CD4-positive, alpha-beta memory T cell (primary cell): ENCODE measurements around the gene ST3GAL4. TPM values are rescaled to one million over a fixed set of nuclear protein-coding genes. Genes with fewer than 3 reads are reported as not detected.

ENCODE experiments used
- CTCF ChIA-PET: fragments of 350-600 bp; sonication (Branson Sonifier 250); formaldehyde crosslinking; loops from one replicate; lab custom pipeline; 2021; ENCODE audit warnings: inconsistent platforms; ENCODE audit not compliant: partially characterized antibody; lab: Charles Lee
- POLR2A ChIA-PET: fragments of 350-600 bp; sonication (Branson Sonifier 250); formaldehyde crosslinking; loops from one replicate; lab custom pipeline; 2021; ENCODE audit not compliant: partially characterized antibody; lab: Charles Lee
- DNase-seq, 5 donors: peaks; one replicate each; pipeline versions ENCODE4 v3.0.0 to v3.0.0-alpha.2; 2020 to 2022; ENCODE audit warnings: mixed read lengths in 1 of 5
- H3K27ac ChIP-seq: one replicate; pipeline ENCODE4 v1.7.0; 2013; ENCODE audit warnings: low read depth, low read length
- H3K27me3 ChIP-seq: 2 replicates; pipeline ENCODE4 v1.7.0; 2013; ENCODE audit warnings: mild to moderate bottlenecking, low read length, moderate library complexity; ENCODE audit not compliant: insufficient read depth
- H3K36me3 ChIP-seq: 2 replicates; pipeline ENCODE4 v1.7.0; 2013; ENCODE audit warnings: mild to moderate bottlenecking, low read length, moderate library complexity; ENCODE audit not compliant: insufficient read depth
- H3K4me1 ChIP-seq: 2 replicates; pipeline ENCODE4 v1.7.0; 2013; ENCODE audit warnings: mild to moderate bottlenecking, low read length, moderate library complexity; ENCODE audit not compliant: insufficient read depth
- H3K4me3 ChIP-seq, 2 donors: one replicate each; pipeline ENCODE4 v1.7.0; 2013; ENCODE audit warnings: low read length in 2 of 2, mild to moderate bottlenecking in 1 of 2
- H3K9me3 ChIP-seq, 2 donors: one replicate each; pipeline ENCODE4 v1.7.0; 2013; ENCODE audit warnings: low read length in 2 of 2, control low read depth in 1 of 2; ENCODE audit not compliant: control insufficient read depth in 1 of 2
- H3K27ac Mint-ChIP-seq, 7 donors: one replicate each; pipeline ENCODE4 v1.8.0; 2020 to 2021; ENCODE audit warnings: mixed read lengths in 7 of 7, mild to moderate bottlenecking in 6 of 7, inconsistent platforms in 3 of 7, moderate library complexity in 3 of 7
- H3K27me3 Mint-ChIP-seq, 2 donors: one replicate each; pipeline ENCODE4 v1.8.0; 2020 to 2021; ENCODE audit warnings: mixed read lengths in 2 of 2
- H3K36me3 Mint-ChIP-seq, 2 donors: one replicate each; pipeline ENCODE4 v1.8.0; 2020 to 2021; ENCODE audit warnings: mixed read lengths in 2 of 2, inconsistent platforms in 1 of 2, mild to moderate bottlenecking in 1 of 2
- H3K4me1 Mint-ChIP-seq, 4 donors: one replicate each; pipeline ENCODE4 v1.8.0; 2020 to 2021; ENCODE audit warnings: mixed read lengths in 4 of 4, mild to moderate bottlenecking in 1 of 4
- H3K4me3 Mint-ChIP-seq, 8 donors: one replicate each; pipeline ENCODE4 v1.8.0; 2020 to 2021; ENCODE audit warnings: mixed read lengths in 8 of 8, mild to moderate bottlenecking in 7 of 8, moderate library complexity in 6 of 8, inconsistent platforms in 3 of 8
- H3K9me3 Mint-ChIP-seq, 8 donors: one replicate each; pipeline ENCODE4 v1.8.0; 2020 to 2021; ENCODE audit warnings: mixed read lengths in 8 of 8, mild to moderate bottlenecking in 5 of 8, inconsistent platforms in 3 of 8, moderate library complexity in 1 of 8
- intact Hi-C: fragments of 100-400 bp; cut with micrococcal nuclease; formaldehyde crosslinking; loops from one replicate; pipeline ENCODE4 v1.15.1; 2023
- polyA plus RNA-seq, 2 donors: library from polyadenylated mRNA; unstranded; fragments of 300-500 nt; fragmentation: Illumina TruSeq; gene quantifications; one replicate each; pipeline ENCODE4 v1.2.3, GENCODE V29; 2021
- total RNA-seq, 2 experiments: library from RNA; stranded (reverse); gene quantifications; one replicate each; pipeline ENCODE4 v1.2.3, GENCODE V29; 2021

ST3GAL4 gene
- total and polyA plus RNA-seq, 4 experiments from 2014 or later: 2.6 to 5.9 (median 3.6) TPM

DNA sequence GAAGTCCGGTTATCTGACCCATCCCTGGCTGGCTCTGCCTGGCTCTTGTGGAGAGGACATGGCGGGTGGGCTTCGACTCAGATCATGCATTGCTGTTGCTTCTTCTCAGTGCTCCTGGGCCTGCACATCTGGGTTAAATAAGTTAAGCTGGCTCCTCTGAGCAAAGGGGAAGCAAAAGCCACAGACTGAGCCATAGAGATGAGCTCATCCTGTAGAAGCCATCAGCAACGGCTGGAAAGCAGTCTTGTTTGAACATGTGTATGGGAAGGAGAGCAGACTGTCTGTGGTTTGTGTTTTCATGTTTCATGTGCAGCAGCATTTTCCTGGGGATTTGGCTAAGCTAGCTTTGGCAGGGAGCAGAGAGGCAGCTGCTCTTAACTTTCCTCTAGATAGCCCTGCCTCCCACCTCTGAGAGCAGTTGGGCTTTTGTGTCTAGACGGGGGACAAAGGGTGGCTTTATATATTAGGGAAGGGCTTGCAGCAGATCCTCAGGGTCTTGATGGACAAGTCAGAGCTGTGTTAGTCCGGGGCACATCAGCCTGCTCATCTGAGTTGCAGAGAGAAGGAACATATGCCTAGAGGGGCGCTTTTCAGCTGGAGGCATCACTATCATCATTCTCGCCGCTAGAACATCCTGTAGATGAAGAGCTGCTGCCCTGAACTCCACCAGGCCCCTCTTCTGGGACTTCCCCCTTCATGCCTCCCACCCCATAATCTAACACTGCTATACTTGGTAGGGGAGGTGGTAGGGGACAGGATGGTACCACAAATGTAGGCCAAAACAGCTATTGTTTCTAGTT lies 36.7 kb upstream of the ST3GAL4 start:
- no peaks in the 10 kb centered on the region for H3K36me3 ChIP-seq
- Mint-ChIP-seq H3K4me3 (peak overlapping the region in 7 of 8 donors; percentile 17 to 83 (median 70)), H3K27ac (peak overlapping the region; percentile 11 to 90 (median 65)), H3K36me3 (peaks cover 30 to 36% of the 10 kb centered on the region in 2 donors), H3K4me1 (peaks cover 27 to 46% (median 38%) of the 10 kb centered on the region in 4 donors), H3K9me3 (peaks cover 0 to 8% (median 0%) of the 10 kb centered on the region in 8 donors), H3K27me3 (no peaks in the 10 kb centered on the region)
- POLR2A ChIA-PET: interaction anchor here (1.3 to 2.8 kb wide), 2 partner anchors 14 to 50 kb away, joined by 5 to 18 read pairs; partner anchors contain the start of genes DCPS, FOXRED1 and SRPRA
- intact Hi-C loops: no loop called here
- H3K27me3 ChIP-seq: no peaks in the 10 kb centered on the region
- peaks cover 26% of the 10 kb centered on the region for H3K4me1 ChIP-seq
- H3K9me3 ChIP-seq: no peaks in the 10 kb centered on the region
- no peak overlapping the region for H3K4me3 ChIP-seq
- CTCF ChIA-PET: interaction anchor here (0.6 to 1.8 kb wide), 4 partner anchors 9 to 166 kb away, joined by 3 to 13 read pairs (median 4); no protein-coding TSS in a partner anchor
- H3K27ac ChIP-seq: peak overlapping the region; percentile 30
- DNase-seq: peak in 1 of 5 donors; percentile 14

DNA sequence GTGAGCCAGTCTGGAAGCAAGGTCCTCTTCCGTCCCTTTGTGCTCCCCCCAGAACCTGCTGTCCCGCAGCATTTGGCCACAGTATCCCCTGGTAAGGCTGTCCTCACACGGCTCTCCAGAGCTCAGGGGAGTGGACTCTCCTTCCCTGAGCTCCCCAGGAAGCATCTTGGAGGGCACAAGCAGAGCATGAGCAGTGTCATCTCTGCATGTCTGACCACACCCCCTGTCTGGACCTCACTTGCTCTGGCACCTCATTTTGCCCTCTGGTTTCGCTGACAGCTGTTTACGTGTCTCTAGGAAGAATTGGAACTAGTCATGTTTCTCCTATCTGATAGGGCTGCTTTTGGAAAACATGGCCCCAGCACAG lies 36.1 kb upstream of the ST3GAL4 start:
- peaks cover 0 to 8% (median 0%) of the 10 kb centered on the region in 8 donors for H3K9me3 Mint-ChIP-seq
- Histone ChIP-seq H3K27me3 (no peaks in the 10 kb centered on the region), H3K36me3 (no peaks in the 10 kb centered on the region), H3K4me3 (no peak overlapping the region), H3K27ac (no peak overlapping the region), H3K9me3 (no peaks in the 10 kb centered on the region), H3K4me1 (peaks cover 26% of the 10 kb centered on the region)
- no peaks in the 10 kb centered on the region for H3K27me3 Mint-ChIP-seq
- H3K4me1 Mint-ChIP-seq: peaks cover 27 to 41% (median 35%) of the 10 kb centered on the region in 4 donors
- H3K36me3 Mint-ChIP-seq: peaks cover 26 to 31% of the 10 kb centered on the region in 2 donors
- peak overlapping the region in 3 of 8 donors; percentile 33 to 70 (median 66) for H3K4me3 Mint-ChIP-seq
- ChIA-PET POLR2A (interaction anchor here (1.3 to 2.8 kb wide), 2 partner anchors 15 to 51 kb away, joined by 5 to 18 read pairs; partner anchors contain the start of genes DCPS, FOXRED1 and SRPRA), CTCF (interaction anchor here (1.0 to 1.8 kb wide), 3 partner anchors 9 to 166 kb away, joined by 4 to 13 read pairs (median 5); no protein-coding TSS in a partner anchor)
- no peak for DNase-seq
- intact Hi-C loops: no loop called here
- peak overlapping the region in 5 of 7 donors; percentile 20 to 90 (median 88) for H3K27ac Mint-ChIP-seq

DNA sequence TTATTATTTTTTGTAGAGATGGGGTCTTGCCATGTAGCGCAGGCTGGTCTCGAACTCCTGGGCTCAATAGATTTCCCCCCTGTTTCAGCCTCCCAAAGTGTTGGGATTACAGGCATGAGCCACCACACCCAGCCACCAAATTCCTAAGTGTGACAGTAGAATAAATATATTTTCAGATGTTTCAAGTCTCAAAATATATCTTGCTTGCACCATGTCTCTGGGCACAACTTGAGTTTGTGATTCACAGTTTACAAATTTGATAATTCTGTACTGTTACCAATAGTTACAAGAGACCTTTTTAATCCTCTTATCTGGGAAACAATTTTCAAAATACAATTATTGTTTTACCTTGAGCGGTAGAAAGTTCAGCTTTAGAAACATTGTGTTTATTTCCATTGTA lies 32.5 kb upstream of the ST3GAL4 start:
- Mint-ChIP-seq H3K36me3 (peaks cover 13 to 26% of the 10 kb centered on the region in 2 donors), H3K27me3 (no peaks in the 10 kb centered on the region), H3K9me3 (peaks cover 0 to 2% (median 0%) of the 10 kb centered on the region in 8 donors), H3K4me1 (peaks cover 25 to 42% (median 29%) of the 10 kb centered on the region in 4 donors), H3K4me3 (no peak overlapping the region), H3K27ac (no peak overlapping the region)
- ChIA-PET POLR2A (no interaction called here), CTCF (interaction anchor here (1.1 to 3.2 kb wide), 2 partner anchors 12 to 158 kb away, joined by 3 to 15 read pairs; no protein-coding TSS in a partner anchor)
- Histone ChIP-seq H3K36me3 (no peaks in the 10 kb centered on the region), H3K4me3 (no peak overlapping the region), H3K4me1 (peaks cover 17% of the 10 kb centered on the region), H3K27ac (no peak overlapping the region), H3K9me3 (no peaks in the 10 kb centered on the region), H3K27me3 (no peaks in the 10 kb centered on the region)
- DNase-seq: no peak
- intact Hi-C loops: no loop called here

DNA sequence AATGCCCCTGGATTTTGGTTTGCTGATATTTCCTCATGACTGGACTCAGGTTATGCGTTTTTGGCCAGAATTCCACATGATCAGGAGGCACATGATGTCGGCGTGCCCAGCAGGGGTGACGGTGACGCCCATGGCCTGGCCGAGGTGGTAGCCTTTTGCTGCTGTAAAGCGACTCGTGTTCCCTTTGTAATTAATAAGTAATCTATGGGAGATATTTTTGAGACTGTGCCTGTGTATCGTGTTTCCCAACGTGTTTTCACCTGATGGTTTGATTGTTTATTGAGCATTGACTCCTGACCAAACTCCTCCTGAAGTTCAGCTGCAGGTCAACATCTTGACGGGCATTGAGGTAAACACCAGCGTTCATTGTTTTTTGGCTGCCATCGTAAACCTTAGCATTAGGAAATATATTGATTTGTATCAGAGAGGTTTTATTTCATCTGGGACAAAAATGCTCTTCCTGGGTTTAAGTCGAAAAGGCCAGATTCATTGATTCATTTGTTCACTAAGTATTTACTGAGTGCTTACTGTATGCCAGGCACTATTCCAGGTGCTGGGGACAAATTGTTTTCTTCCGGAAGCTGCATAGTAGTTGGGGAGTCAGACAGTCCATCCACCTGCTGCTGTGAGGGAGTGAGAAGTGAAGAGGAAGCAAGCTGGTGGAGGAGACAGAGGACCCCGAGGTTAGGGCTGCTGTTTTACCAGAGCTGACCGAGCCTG lies 28.0 kb upstream of the ST3GAL4 start:
- Mint-ChIP-seq H3K4me3 (no peak overlapping the region), H3K4me1 (peaks cover 7 to 20% (median 16%) of the 10 kb centered on the region in 4 donors), H3K9me3 (no peaks in the 10 kb centered on the region), H3K27me3 (no peaks in the 10 kb centered on the region), H3K36me3 (peaks cover 18 to 47% of the 10 kb centered on the region in 2 donors), H3K27ac (peak overlapping the region in 2 of 7 donors; percentile 52 to 53)
- no peaks in the 10 kb centered on the region for H3K4me1 ChIP-seq
- DNase-seq: no peak
- CTCF ChIA-PET: no interaction called here
- POLR2A ChIA-PET: no interaction called here
- no peak overlapping the region for H3K27ac ChIP-seq
- no peak overlapping the region for H3K4me3 ChIP-seq
- intact Hi-C loops: no loop called here
- H3K9me3 ChIP-seq: no peaks in the 10 kb centered on the region
- H3K27me3 ChIP-seq: no peaks in the 10 kb centered on the region
- H3K36me3 ChIP-seq: peaks cover 15% of the 10 kb centered on the region

DNA sequence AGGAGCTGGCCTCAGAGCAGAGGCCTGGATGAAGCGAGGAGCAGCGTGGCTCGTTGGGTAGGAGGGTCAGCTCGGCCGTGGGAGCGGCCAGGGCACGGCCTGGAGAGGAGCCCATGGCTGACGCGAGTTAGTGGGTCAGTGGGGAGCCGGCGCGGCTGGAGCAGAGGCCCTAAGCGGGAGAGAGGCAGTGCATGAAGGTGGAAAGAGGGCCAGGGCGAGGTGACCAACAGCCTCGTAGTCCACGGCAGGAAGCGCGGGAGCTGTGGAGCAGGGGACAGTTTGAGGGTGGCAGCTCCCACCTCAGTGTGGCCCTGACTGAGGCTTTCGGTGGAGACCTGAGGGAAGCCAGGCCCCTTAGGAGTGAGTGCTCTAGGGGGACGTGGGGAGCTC lies 27.5 kb upstream of the ST3GAL4 start:
- Mint-ChIP-seq H3K27ac (no peak overlapping the region), H3K27me3 (no peaks in the 10 kb centered on the region), H3K9me3 (no peaks in the 10 kb centered on the region), H3K36me3 (peaks cover 21 to 52% of the 10 kb centered on the region in 2 donors), H3K4me1 (peaks cover 7 to 20% (median 16%) of the 10 kb centered on the region in 4 donors), H3K4me3 (peak overlapping the region in 1 of 8 donors; percentile 23)
- Histone ChIP-seq H3K36me3 (peaks cover 21% of the 10 kb centered on the region), H3K27me3 (no peaks in the 10 kb centered on the region), H3K4me3 (no peak overlapping the region), H3K9me3 (no peaks in the 10 kb centered on the region), H3K4me1 (no peaks in the 10 kb centered on the region), H3K27ac (no peak overlapping the region)
- DNase-seq: no peak
- intact Hi-C loops: no loop called here
- POLR2A ChIA-PET: no interaction called here
- CTCF ChIA-PET: no interaction called here

DNA sequence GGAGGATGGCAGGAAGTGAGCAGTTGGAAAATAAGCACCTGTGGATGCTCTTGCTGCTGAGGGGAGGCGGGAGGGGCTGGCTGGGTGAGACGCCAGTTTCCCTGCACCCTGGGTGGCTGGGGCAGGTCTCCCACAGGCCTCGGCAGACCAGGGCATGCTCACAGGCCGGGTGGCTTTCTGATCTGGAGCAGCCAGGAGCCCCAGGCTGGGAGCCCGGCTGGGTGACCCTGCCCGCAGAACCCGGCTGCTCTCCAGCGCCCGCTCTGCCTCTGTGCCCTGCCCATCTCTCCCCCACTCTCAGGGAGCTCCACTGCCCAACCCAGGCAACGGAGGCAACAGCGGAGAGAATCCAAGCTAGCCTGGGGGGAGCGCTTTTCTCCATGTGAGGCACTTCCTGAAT lies 27.0 kb upstream of the ST3GAL4 start:
- Mint-ChIP-seq H3K36me3 (peaks cover 26 to 57% of the 10 kb centered on the region in 2 donors), H3K27ac (no peak overlapping the region), H3K4me3 (no peak overlapping the region), H3K4me1 (peaks cover 7 to 20% (median 16%) of the 10 kb centered on the region in 4 donors), H3K27me3 (no peaks in the 10 kb centered on the region), H3K9me3 (no peaks in the 10 kb centered on the region)
- intact Hi-C loops: no loop called here
- Histone ChIP-seq H3K27ac (no peak overlapping the region), H3K27me3 (no peaks in the 10 kb centered on the region), H3K4me3 (no peak overlapping the region), H3K9me3 (no peaks in the 10 kb centered on the region), H3K36me3 (peaks cover 25% of the 10 kb centered on the region), H3K4me1 (no peaks in the 10 kb centered on the region)
- POLR2A ChIA-PET: no interaction called here
- no peak for DNase-seq
- CTCF ChIA-PET: no interaction called here
